Head of caudate nucleus (tissue), 42 donors: ENCODE results near the gene GARIN3.

Source experiments
- DNase-seq, 42 donors: peaks; one replicate each; pipeline versions ENCODE4 v3.0.0 to v3.0.0-alpha.2; 2020 to 2021; ENCODE audit warnings: mixed read lengths in 7 of 42
- intact Hi-C: fragments of 100-400 bp; cut with DNase I; formaldehyde crosslinking; loops from one replicate; pipeline ENCODE4 v1.15.0; 2022

Gene GARIN3

DNA sequence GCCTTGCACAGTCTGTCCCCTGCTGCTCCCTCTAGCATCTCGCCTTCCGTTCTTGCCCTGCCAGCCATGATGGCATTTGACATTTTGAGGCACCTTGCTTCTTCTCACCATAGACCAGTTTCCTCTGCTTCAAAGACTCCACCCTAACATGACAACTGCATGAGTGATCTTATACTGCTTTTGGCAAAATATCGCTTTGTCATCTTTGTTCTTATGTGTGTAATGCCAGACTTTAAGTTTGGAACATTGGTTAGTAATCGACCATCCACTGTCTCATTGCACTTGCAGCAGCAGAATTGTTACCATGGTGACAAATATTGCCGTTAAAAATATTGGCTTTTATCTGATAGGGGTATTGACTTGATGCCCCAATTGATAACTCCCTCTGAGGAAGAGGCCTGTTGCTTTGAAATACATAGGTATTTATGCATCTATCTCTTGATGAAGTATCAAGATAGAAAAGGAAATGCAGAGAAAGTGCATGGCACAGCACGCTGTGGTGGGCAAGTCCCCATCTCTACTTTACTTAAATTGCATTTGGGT lies 6.8 kb downstream of the GARIN3 start:
- intact Hi-C loops: no loop called here
- peak in 1 of 42 donors; percentile 7 for DNase-seq

- intact Hi-C loops: no loop called here
These were observed 8.7 kb downstream of the GARIN3 start for GRCh38 chr5:157157293-157157891.

GRCh38 chr5:157155297-157155696 lies 10.8 kb downstream of the GARIN3 start:
- intact Hi-C loops: no loop called here
- no peak for DNase-seq

More at GRCh38 chr5:157157293-157157891, 8.7 kb downstream of the GARIN3 start:
- peak in 1 of 42 donors; percentile 24 for DNase-seq

GRCh38 chr5:157150995-157151394 lies 15.1 kb downstream of the GARIN3 start:
- DNase-seq: peak in 1 of 42 donors; percentile 32
- intact Hi-C loops: no loop called here

GRCh38 chr5:157148734-157149615 lies 17.1 kb downstream of the GARIN3 start:
- DNase-seq: peak in 40 of 42 donors; percentile 36 to 91 (median 75)
- intact Hi-C loops: loop anchor here (10.0 kb wide), 1 partner anchor 116 kb away; the partner anchor contains the start of gene CYFIP2

- intact Hi-C loops: loop anchor here (10.0 kb wide), 1 partner anchor 121 kb away; the partner anchor contains the start of gene CYFIP2
- DNase-seq: peak; percentile 24 to 85 (median 57)
These were observed 22.7 kb downstream of the GARIN3 start for GRCh38 chr5:157143127-157143971.

DNA sequence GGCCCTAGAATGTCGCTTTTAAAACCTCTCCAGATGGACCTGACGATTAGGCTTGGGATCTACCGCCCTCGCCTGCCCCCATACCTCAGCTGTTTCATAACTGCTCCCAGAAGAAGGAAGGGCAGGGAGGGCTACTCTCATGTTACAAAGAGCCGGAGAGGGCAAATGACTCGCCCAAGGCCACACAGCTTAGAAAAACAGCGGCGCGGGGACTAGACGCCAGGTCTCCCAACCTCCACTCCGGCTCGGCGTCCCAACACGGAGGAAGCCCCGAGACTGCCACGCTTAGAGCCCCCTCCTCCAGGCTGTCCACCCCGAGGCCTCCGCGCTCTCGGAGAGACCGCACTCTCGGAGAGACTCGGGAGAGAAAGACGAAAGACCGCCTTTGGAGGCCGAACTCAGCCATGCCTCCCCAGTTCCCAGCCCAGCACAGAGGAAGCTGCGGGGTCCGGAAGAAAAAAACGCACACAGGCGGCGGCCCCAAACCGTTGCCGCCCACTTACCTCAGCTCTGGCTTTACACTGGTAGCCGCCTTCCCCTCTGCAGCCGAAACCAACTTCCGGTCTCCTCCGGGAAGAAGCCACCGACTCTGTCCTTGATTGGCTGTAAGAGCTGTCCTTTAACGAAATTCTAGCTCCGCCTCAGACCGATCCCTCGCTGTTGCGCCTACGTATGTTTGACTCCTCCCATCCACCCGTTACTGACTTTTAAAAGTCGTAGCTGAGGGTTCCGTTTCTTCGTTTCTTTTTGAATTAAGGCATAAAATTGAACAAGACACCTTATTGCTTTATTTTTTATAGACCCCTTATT lies 23.5 kb downstream of the GARIN3 start, which contains the start of gene MED7:
TSS of gene MED7 (minus strand) at position 549 of the 810 bp plus-strand sequence. CDS start 3,434 bp downstream, outside the sequence.
- intact Hi-C loops: loop anchor here (10.0 kb wide), 1 partner anchor 122 kb away; the partner anchor contains the start of gene CYFIP2

GRCh38 chr5:157137691-157138090 lies 28.4 kb downstream of the GARIN3 start:
- intact Hi-C loops: no loop called here
- no peak for DNase-seq

More for the DNA sequence above, 23.5 kb downstream of the GARIN3 start, which contains the start of gene MED7:
- DNase-seq: peak; percentile 84 to 99 (median 95)

- intact Hi-C loops: no loop called here
- no peak for DNase-seq
These were observed 33.8 kb downstream of the GARIN3 start for GRCh38 chr5:157132281-157132612.

DNA sequence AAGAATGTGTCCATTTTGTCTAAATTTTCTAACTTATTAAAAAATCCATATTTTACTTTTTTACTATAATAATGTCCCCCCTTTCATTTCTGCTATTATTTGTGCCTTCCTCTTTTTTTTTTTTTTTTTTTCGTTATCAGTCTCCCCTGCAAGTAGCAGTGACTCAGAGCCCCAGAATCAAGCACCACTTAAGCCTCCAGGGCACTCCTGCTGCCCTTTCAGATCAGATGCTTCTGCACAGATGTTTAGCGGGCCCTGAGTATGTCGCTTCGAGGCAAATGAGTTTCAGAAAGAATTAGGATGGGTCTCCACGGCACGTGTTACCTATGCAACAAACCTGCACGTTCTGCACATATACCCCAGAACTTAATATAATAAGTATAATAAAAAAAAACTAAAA lies 35.1 kb downstream of the GARIN3 start:
- intact Hi-C loops: no loop called here
- DNase-seq: no peak

DNA sequence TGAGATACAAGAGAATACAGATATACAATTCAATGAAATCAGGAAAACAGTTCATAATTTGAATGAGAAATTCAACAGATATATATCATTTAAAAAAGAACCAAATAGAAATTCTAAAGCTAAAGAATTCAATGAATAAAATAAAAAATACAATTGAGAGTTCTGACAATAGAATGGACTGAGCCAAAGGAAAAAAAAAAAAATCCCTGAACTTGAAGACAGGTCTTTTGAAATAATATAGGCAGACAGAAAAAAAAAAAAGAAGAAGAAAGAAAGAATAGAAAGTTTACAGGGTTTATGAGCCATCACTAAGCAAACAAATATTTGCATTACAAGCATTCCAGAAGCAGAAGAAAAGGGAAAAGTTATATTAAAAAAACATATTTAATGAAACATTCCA lies 44.4 kb downstream of the GARIN3 start:
- DNase-seq: no peak
- intact Hi-C loops: no loop called here

DNA sequence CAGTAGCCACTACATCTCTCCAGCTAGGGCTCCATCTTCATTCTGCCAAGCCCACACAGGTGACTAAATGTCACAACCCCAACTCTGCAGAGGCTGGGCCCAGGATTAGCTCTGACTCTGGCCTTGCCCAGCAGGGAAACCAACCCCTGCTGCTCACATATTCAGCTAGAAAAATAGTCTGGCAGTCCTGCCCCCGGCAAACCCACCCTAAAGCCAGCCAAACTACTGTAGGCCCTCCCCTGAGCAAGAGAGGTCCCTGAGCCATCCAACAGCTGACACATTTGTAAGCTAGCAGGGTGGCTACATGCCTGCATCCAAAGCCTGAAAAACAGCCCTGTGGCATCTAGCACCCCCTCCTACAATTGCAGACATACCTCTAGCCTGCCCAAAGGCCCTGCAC lies 46.0 kb downstream of the GARIN3 start:
- intact Hi-C loops: no loop called here
- peak in 1 of 42 donors; percentile 5 for DNase-seq

DNA sequence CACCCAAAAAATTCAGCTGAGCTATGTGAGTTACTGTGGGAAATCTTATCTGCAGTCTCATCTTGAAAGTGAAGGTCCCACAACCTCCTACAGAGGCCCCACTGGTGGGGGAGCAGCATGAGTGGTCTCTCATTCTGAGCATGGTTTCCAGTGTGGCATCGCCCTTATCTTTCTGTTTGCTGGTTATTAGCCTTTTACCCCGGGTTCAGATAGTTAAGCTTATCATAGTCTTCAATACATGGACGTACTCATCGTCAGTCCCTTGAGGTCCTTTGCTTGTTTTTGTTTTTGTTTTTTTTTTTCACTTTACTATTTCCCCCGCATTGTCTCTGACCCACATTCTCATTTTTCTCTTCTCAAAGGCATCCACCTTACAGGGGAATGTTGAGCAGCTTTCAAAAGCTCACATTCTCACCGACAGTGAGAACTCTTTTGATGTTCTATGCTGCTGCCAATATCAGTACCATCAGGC lies 49.5 kb downstream of the GARIN3 start:
- intact Hi-C loops: no loop called here
- DNase-seq: peak in 1 of 42 donors; percentile 24

DNA sequence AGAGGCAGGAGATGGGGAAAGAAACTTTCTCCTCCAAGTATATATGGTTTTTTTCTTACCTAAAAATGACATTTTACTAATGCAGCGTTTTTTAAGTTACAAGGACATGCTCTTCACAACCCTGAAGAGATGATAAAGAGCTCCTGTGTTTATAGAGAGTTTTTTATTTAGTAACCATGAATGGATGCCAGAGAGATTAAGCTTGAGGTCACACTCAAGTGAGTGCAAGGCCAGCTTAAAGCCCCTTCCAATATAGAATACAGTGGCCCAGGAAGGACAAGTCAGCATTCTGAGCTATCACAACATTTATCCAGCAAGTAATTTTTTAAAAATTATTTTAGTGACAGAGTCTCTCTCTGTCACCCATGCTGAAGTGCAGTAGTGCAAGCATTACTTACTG lies 50.6 kb downstream of the GARIN3 start:
- intact Hi-C loops: no loop called here
- DNase-seq: peak in 1 of 42 donors; percentile 12

DNA sequence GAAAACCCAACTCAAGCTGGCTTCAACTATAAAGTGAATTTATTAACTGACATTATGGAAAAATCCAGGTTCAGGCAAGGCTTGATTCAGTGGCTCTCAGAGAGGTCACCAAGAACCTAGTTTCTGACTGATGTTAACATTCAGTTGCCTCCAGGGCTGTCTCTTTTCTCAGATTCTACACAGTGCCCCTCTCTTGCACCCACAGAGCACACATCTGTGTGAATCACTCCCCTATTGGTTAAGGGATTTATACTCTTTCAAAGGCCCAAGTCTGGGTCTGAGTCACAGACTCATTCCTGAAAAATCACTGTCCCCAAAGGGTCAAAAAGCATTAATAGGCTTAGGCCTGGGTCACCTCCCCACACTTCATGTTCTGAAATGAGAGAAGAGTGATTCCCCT lies 51.1 kb downstream of the GARIN3 start:
- peak in 1 of 42 donors; percentile 26 for DNase-seq

DNA sequence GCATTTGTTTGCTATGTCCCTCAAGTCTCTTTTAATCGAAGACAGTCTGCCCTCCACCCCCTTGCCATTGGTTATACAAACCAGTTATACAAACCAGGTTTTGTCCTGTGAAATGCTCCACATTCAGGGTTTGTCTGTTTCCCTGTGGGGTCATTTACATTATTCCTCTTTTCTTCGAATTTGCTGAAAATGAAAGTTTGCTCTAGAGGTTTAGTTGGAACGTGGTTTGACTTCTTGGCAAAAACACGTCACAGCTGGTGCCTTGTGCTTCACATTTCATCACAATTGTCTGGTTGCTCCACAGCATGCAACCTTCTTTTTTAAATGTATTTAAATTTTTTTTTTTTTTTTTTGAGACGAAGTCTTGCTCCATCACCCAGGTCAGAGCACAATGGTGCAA lies 53.1 kb downstream of the GARIN3 start:
- DNase-seq: peak in 1 of 42 donors; percentile 2
- intact Hi-C loops: no loop called here

More for the DNA sequence above, 51.1 kb downstream of the GARIN3 start:
- intact Hi-C loops: no loop called here
